ENCODE results near the gene AOC1.

- TF ChIP-seq CTCF (IDR thresholded peaks at IDR 0.05) (no peak), POLR2A (IDR thresholded peaks at IDR 0.05) (no peak), EP300 (IDR thresholded peaks at IDR 0.05) (no peak)
Observed at GRCh38 chr7:150805864-150806263, 46.5 kb upstream of the AOC1 start.

All from gastroesophageal sphincter (tissue), 3 donors.